ENCODE data around the gene IRF2BP2.

IRF2BP2 gene

GRCh38 chr1:234613128-234613875, 3.3 kb upstream of the IRF2BP2 start:
- DNase-seq = peak in 10 of 56 donors; percentile 16 to 57 (median 36)

- DNase-seq = peak in 55 of 56 donors; percentile 22 to 92 (median 82)
These were observed 2.6 kb upstream of the IRF2BP2 start for GRCh38 chr1:234612352-234613127.

GRCh38 chr1:234611847-234612351, 1.9 kb upstream of the IRF2BP2 start:
- peak in 38 of 56 donors; percentile 5 to 63 (median 36) for DNase-seq

GRCh38 chr1:234611225-234611846, 1.4 kb upstream of the IRF2BP2 start:
- DNase-seq = peak in 6 of 56 donors; percentile 57 to 77 (median 61)

- peak; percentile 44 to 99 (median 92) for DNase-seq
These were observed 767 bp upstream of the IRF2BP2 start for GRCh38 chr1:234610666-234611224.

GRCh38 chr1:234609691-234610042, 311 bp downstream of the IRF2BP2 start:
- DNase-seq = peak in 1 of 56 donors; percentile 39

GRCh38 chr1:234608911-234609690, 877 bp downstream of the IRF2BP2 start:
- DNase-seq = peak in 22 of 56 donors; percentile 7 to 61 (median 40)

GRCh38 chr1:234608025-234608910, 1.7 kb downstream of the IRF2BP2 start:
- peak in 50 of 56 donors; percentile 27 to 83 (median 66) for DNase-seq

- DNase-seq = peak in 38 of 56 donors; percentile 20 to 68 (median 46)
These were observed 2.6 kb downstream of the IRF2BP2 start for GRCh38 chr1:234607109-234608024.

GRCh38 chr1:234606784-234607108, 3.2 kb downstream of the IRF2BP2 start:
- DNase-seq = no peak

GRCh38 chr1:234605983-234606783, 3.8 kb downstream of the IRF2BP2 start:
- peak in 10 of 56 donors; percentile 18 to 69 (median 28) for DNase-seq

- no peak for DNase-seq
These were observed 4.5 kb downstream of the IRF2BP2 start for GRCh38 chr1:234605399-234605982.

- peak in 2 of 56 donors; percentile 19 for DNase-seq
These were observed 5.2 kb downstream of the IRF2BP2 start for GRCh38 chr1:234604495-234605398.

GRCh38 chr1:234603221-234604204, 6.5 kb downstream of the IRF2BP2 start:
- DNase-seq = peak in 1 of 56 donors; percentile 34
